Measurements from ENCODE around the gene SIPA1L3. TPM values are rescaled to one million over a fixed set of nuclear protein-coding genes. Genes with fewer than 3 reads are reported as not detected.

The SIPA1L3 gene
- polyA plus RNA-seq, 1 donor from 2014 or later: 2.8 TPM

DNA sequence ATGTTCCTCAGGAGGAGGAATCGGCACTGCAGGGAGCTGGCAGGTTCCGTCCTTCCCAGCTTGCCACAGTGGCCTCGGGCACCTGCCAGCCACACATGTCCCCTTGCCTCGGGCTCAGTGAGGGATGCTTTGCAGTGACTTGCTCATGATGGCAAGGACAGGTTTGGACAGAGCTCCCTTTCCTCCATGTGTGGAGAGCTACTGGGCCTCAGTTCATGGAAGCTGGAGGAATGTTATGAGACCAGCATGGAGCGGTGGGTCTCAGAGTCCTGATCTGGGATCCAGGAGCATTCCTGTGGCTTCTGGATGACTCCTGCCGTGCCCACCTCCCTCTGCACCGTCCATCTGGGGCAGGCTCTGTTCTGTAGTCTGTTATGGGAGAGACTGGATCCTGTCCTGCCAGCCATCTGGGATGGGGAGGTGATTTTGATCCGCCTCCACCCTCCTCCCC lies 59.2 kb downstream of the SIPA1L3 start:
- no peaks in the 10 kb centered on the region for H3K9me2 ChIP-seq (ENCODE audit: insufficient read depth, low read length)
- H3K27ac ChIP-seq (ENCODE audit: low read length): no peak overlapping the region
- no peak overlapping the region for H2AFZ ChIP-seq (ENCODE audit: low read depth, low read length)
- H3K36me3 ChIP-seq (ENCODE audit: insufficient read depth, low read length): no peaks in the 10 kb centered on the region
- H3K4me2 ChIP-seq (ENCODE audit: low read length): no peak overlapping the region
- no peak overlapping the region for H3K9ac ChIP-seq (ENCODE audit: low read length)
- no peaks in the 10 kb centered on the region for H3F3A ChIP-seq (ENCODE audit: insufficient read depth, low read length, poor library complexity, severe bottlenecking)
- no peaks in the 10 kb centered on the region for H3K9me3 ChIP-seq (ENCODE audit: low read length)
- H3K4me3 ChIP-seq (ENCODE audit: low read length): no peak overlapping the region
- no peaks in the 10 kb centered on the region for H4K20me1 ChIP-seq (ENCODE audit: insufficient read depth)
- H3K27me3 ChIP-seq (ENCODE audit: insufficient read depth, low read depth, low read length): no peaks in the 10 kb centered on the region
- no peaks in the 10 kb centered on the region for H3K79me2 ChIP-seq (replicated peaks; ENCODE audit: insufficient read depth, low read length)
- TF ChIP-seq MXI1 (conservative IDR thresholded peaks at IDR 0.05; ENCODE audit: poor library complexity, severe bottlenecking): no peak
- no peak for TF ChIP-seq SMC3 (conservative IDR thresholded peaks at IDR 0.05; ENCODE audit: poor library complexity)
- no peak for TF ChIP-seq EZH2 (IDR thresholded peaks at IDR 0.05; ENCODE audit: borderline replicate concordance, insufficient read depth, low read length, poor library complexity, severe bottlenecking)
- TF ChIP-seq RAD21 (conservative IDR thresholded peaks at IDR 0.05): no peak
- TF ChIP-seq EP300 (conservative IDR thresholded peaks at IDR 0.05; ENCODE audit: poor library complexity, severe bottlenecking): no peak
- no peak for TF ChIP-seq CTCF (IDR thresholded peaks at IDR 0.05; ENCODE audit: poor library complexity, severe bottlenecking)
- no peak for TF ChIP-seq POLR2AphosphoS5 (IDR thresholded peaks at IDR 0.05)
- TF ChIP-seq REST (IDR thresholded peaks at IDR 0.05; ENCODE audit: borderline replicate concordance): no peak
- TF ChIP-seq TAF1 (IDR thresholded peaks at IDR 0.05; ENCODE audit: low read depth): no peak

DNA sequence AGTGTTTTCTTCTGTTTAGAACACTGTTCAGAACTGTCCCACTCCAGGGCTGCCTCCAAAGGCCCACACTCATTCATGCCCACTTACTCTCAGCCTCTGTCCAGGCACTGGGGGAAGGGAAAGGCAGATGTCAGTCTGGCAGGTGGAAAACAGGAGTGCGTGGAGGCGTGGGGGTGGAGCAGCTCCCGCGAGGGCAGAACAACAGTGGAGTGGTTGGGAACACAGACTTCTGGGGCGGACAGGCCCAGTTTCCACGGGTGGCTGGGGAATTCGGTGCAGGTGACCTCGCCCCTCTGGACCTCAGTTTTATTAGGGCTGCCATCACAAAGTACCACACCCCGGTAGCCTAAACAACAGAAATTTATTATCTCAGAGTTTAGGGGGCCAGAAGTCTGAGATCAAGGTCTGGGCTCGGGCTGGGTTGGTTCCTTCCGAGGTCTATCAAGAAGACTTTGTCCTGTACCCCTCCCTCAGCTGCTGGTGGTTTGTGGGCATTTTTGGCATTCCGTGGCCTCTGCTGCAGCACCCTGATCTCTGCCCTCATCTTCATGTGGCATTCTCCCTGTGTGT lies 59.7 kb downstream of the SIPA1L3 start:
- Histone ChIP-seq H3K27ac (ENCODE audit: low read length) (no peak overlapping the region), H4K20me1 (ENCODE audit: insufficient read depth) (no peaks in the 10 kb centered on the region), H3K36me3 (ENCODE audit: insufficient read depth, low read length) (no peaks in the 10 kb centered on the region), H3K9me3 (ENCODE audit: low read length) (no peaks in the 10 kb centered on the region), H3K27me3 (ENCODE audit: insufficient read depth, low read depth, low read length) (no peaks in the 10 kb centered on the region), H3K4me3 (ENCODE audit: low read length) (no peak overlapping the region), H3K79me2 (replicated peaks; ENCODE audit: insufficient read depth, low read length) (no peaks in the 10 kb centered on the region), H3K9me2 (ENCODE audit: insufficient read depth, low read length) (no peaks in the 10 kb centered on the region), H3F3A (ENCODE audit: insufficient read depth, low read length, poor library complexity, severe bottlenecking) (no peaks in the 10 kb centered on the region), H3K9ac (ENCODE audit: low read length) (no peak overlapping the region), H2AFZ (ENCODE audit: low read depth, low read length) (no peak overlapping the region), H3K4me2 (ENCODE audit: low read length) (no peak overlapping the region)
- no peak for TF ChIP-seq MXI1 (conservative IDR thresholded peaks at IDR 0.05; ENCODE audit: poor library complexity, severe bottlenecking)

Measured in neural cell (in vitro differentiated cells).